Measurements from ENCODE around the gene TMC3.

GRCh38 chr15:81323944-81324881 is 49.8 kb downstream of the TMC3 start, which contains the start of gene STARD5:
- TF ChIP-seq TAF1 (IDR thresholded peaks at IDR 0.05; ENCODE audit: borderline replicate concordance, low read depth, low read length) (peak; percentile 74; the same call in 1 of the 2 replicates), POLR2A (IDR thresholded peaks at IDR 0.05; ENCODE audit: low read depth, low read length) (peak; percentile 93)

Measured in GM12892 (cell line).